Neural progenitor cell (in vitro differentiated cells): ENCODE results near the gene UBE2G2.

Experiments used
- EZH2 ChIP-seq: fragments of 200-600 bp; sonication (generic); IDR thresholded peaks from 2 replicates; pipeline ENCODE4 v1.6.1; 2017; ENCODE audit warnings: antibody characterized with exemption, mild to moderate bottlenecking, moderate library complexity
- TF ChIP-seq, protein P1 (sequence below): fragments of 200-600 bp; sonication (generic); IDR thresholded peaks from 2 replicates; pipeline ENCODE4 v1.5.1; 2017; ENCODE audit warnings: antibody characterized with exemption, mild to moderate bottlenecking

GRCh38 chr21:44764319-44765230 is 37.0 kb downstream of the UBE2G2 start:
- TF ChIP-seq, protein P1, sequence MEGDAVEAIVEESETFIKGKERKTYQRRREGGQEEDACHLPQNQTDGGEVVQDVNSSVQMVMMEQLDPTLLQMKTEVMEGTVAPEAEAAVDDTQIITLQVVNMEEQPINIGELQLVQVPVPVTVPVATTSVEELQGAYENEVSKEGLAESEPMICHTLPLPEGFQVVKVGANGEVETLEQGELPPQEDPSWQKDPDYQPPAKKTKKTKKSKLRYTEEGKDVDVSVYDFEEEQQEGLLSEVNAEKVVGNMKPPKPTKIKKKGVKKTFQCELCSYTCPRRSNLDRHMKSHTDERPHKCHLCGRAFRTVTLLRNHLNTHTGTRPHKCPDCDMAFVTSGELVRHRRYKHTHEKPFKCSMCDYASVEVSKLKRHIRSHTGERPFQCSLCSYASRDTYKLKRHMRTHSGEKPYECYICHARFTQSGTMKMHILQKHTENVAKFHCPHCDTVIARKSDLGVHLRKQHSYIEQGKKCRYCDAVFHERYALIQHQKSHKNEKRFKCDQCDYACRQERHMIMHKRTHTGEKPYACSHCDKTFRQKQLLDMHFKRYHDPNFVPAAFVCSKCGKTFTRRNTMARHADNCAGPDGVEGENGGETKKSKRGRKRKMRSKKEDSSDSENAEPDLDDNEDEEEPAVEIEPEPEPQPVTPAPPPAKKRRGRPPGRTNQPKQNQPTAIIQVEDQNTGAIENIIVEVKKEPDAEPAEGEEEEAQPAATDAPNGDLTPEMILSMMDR: no peak
- no peak for TF ChIP-seq EZH2
